HCT116 (cell line): ENCODE measurements around the gene HLA-B. TPM values are rescaled to one million over a fixed set of nuclear protein-coding genes. Genes with fewer than 3 reads are reported as not detected.

Experiments used
- ATAC-seq: fragments of 200-7000 bp; cut with Tn5 transposase; 2 replicates; pipeline ENCODE4 v1.9.1; 2020; ENCODE audit warnings: mild to moderate bottlenecking, moderate library complexity
- BruUV-seq: library from RNA; stranded (reverse); fragments of 400-500 nt; replicated peaks from 2 replicates; lab custom pipeline; 2021; lab: Mats Ljungman, UMichigan
- CTCF ChIA-PET: fragments of 300-600 bp; sonication (Branson Sonifier 250); formaldehyde crosslinking; loops from one replicate; lab custom pipeline; 2021; ENCODE audit warnings: antibody characterized with exemption; lab: Charles Lee
- POLR2A ChIA-PET: fragments of 300-600, 350-600 bp; sonication (Branson Sonifier 250); formaldehyde crosslinking; loops from one replicate; lab custom pipeline; 2021; ENCODE audit warnings: antibody characterized with exemption; lab: Charles Lee
- RAD21 ChIA-PET, 2 experiments: fragments of 300-600 bp; sonication (Branson Sonifier 250); formaldehyde crosslinking; loops; one replicate each; lab custom pipeline; 2023; ENCODE audit warnings: low total read pairs in 2 of 2; ENCODE audit not compliant: uncharacterized antibody in 2 of 2, unreplicated experiment in 2 of 2, low non-redundant PET in 1 of 2; lab: Charles Lee
- DNase-seq: peaks from one replicate; pipeline ENCODE4 v3.0.0-alpha.2; 2010; ENCODE audit warnings: low read depth, low spot score
- H2AFZ ChIP-seq: fragments of 200-600 bp; shearing (Covaris generic), sonication (generic); 2 replicates; pipeline ENCODE4 v1.6.1; 2017; ENCODE audit warnings: low read depth, mixed run types, mixed read lengths, antibody characterized with exemption, low read length; ENCODE audit not compliant: poor library complexity, severe bottlenecking
- H3K27ac ChIP-seq: 2 replicates; pipeline ENCODE4 v1.5.1; 2012; ENCODE audit warnings: low read depth, low read length
- H3K27me3 ChIP-seq: fragments of 200-600 bp; sonication (generic); 2 replicates; pipeline ENCODE4 v1.6.1; 2016; ENCODE audit warnings: mixed run types, low read length, mixed read lengths; ENCODE audit not compliant: insufficient read depth
- H3K36me3 ChIP-seq, 2 experiments: fragments of 200-500 bp in 1 of 2; fragments of 200-600 bp in 1 of 2; sonication (Bioruptor generic) in 1 of 2; sonication (generic) in 1 of 2; 2 replicates each; pipeline versions ENCODE4 v1.5.1 to v1.6.1; 2014 to 2016; ENCODE audit warnings: low read length in 2 of 2, inconsistent platforms in 1 of 2, mixed read lengths in 1 of 2, mixed run types in 1 of 2; ENCODE audit not compliant: insufficient read depth in 2 of 2, control insufficient read depth in 1 of 2
- H3K4me1 ChIP-seq, 2 experiments: fragments of 200-600 bp in 1 of 2; sonication (generic) in 1 of 2; 2 replicates each; pipeline versions ENCODE4 v1.5.1 to v1.6.1; 2012 to 2017; ENCODE audit warnings: low read length in 2 of 2, inconsistent platforms in 1 of 2, mild to moderate bottlenecking in 1 of 2, mixed read lengths in 1 of 2, mixed run types in 1 of 2, moderate library complexity in 1 of 2; ENCODE audit not compliant: insufficient read depth in 2 of 2, control insufficient read depth in 1 of 2
- H3K4me2 ChIP-seq: fragments of 200-600 bp; sonication (generic); 2 replicates; pipeline ENCODE4 v1.6.1; 2017; ENCODE audit warnings: mixed run types, low read length, mixed read lengths
- H3K4me3 ChIP-seq, 2 experiments: fragments of 200-600 bp in 1 of 2; sonication (generic) in 1 of 2; replicated peaks in 1 of 2; 2 replicates each; pipeline ENCODE4 v1.5.1; 2011 to 2016; ENCODE audit warnings: low read length in 2 of 2, control low read depth in 1 of 2, low read depth in 1 of 2, mild to moderate bottlenecking in 1 of 2, mixed read lengths in 1 of 2, mixed run types in 1 of 2
- H3K79me2 ChIP-seq: fragments of 200-600 bp; sonication (generic); 2 replicates; pipeline ENCODE4 v1.6.1; 2017; ENCODE audit warnings: mild to moderate bottlenecking, mixed run types, low read length, moderate library complexity, mixed read lengths; ENCODE audit not compliant: insufficient read depth
- H3K9ac ChIP-seq: fragments of 200-600 bp; sonication (generic); 2 replicates; pipeline ENCODE4 v1.6.1; 2016; ENCODE audit warnings: low read length, mixed read lengths
- H3K9me2 ChIP-seq: fragments of 200-600 bp; sonication (generic), shearing (Covaris generic); 2 replicates; pipeline ENCODE4 v1.6.1; 2017; ENCODE audit warnings: mixed run types, mild to moderate bottlenecking, moderate library complexity; ENCODE audit not compliant: insufficient read depth
- H3K9me3 ChIP-seq, 2 experiments: fragments of 200-500 bp in 1 of 2; fragments of 200-600 bp in 1 of 2; sonication (Bioruptor generic) in 1 of 2; sonication (generic) in 1 of 2; 2 replicates each; pipeline ENCODE4 v1.6.1; 2014 to 2017; ENCODE audit warnings: low read length in 2 of 2, mixed read lengths in 2 of 2, inconsistent platforms in 1 of 2, low read depth in 1 of 2, mild to moderate bottlenecking in 1 of 2, mixed run types in 1 of 2, moderate library complexity in 1 of 2; ENCODE audit not compliant: control insufficient read depth in 1 of 2, insufficient read depth in 1 of 2
- H4K20me1 ChIP-seq: fragments of 200-600 bp; sonication (generic), shearing (Covaris generic); 2 replicates; pipeline ENCODE4 v1.6.1; 2017; ENCODE audit warnings: mixed run types, mild to moderate bottlenecking, moderate library complexity; ENCODE audit not compliant: insufficient read depth
- CBX3 ChIP-seq: IDR thresholded peaks from 2 replicates; pipeline ENCODE4 v1.6.1; 2012; ENCODE audit warnings: low read depth
- ELF1 ChIP-seq: IDR thresholded peaks from 2 replicates; pipeline ENCODE4 v1.6.1; 2012; ENCODE audit warnings: low read depth, borderline replicate concordance
- EZH2 ChIP-seq: fragments of 200-600 bp; sonication (generic); IDR thresholded peaks from 2 replicates; pipeline ENCODE4 v1.6.1; 2017; ENCODE audit warnings: antibody characterized with exemption, mixed run types
- FOSL1 ChIP-seq: IDR thresholded peaks from 2 replicates; pipeline ENCODE4 v1.6.1; 2012; ENCODE audit warnings: low read depth
- JUND ChIP-seq: IDR thresholded peaks from 2 replicates; pipeline ENCODE4 v1.6.1; 2012
- SIN3A ChIP-seq: IDR thresholded peaks from 2 replicates; pipeline ENCODE4 v1.6.1; 2012; ENCODE audit warnings: low read depth
- TCF7L2 ChIP-seq: IDR thresholded peaks from 2 replicates; pipeline ENCODE4 v1.7.0; 2011; ENCODE audit warnings: borderline replicate concordance, inconsistent platforms; ENCODE audit not compliant: insufficient read depth, insufficient read length; ENCODE audit errors: extremely low read depth
- intact Hi-C: fragments of 100-400 bp; cut with micrococcal nuclease; formaldehyde crosslinking; loops from 2 replicates; pipeline ENCODE4 v1.10.0; 2022
- total RNA-seq: library from RNA; stranded (reverse); gene quantifications from one replicate; pipeline ENCODE4 v1.2.1, GENCODE V29; 2021; ENCODE audit not compliant: unreplicated experiment
- TF ChIP-seq, protein P1 (sequence below): IDR thresholded peaks from 2 replicates; pipeline ENCODE4 v1.6.1; 2012

HLA-B gene
- total RNA-seq, 1 experiment from 2014 or later: 381 TPM

DNA sequence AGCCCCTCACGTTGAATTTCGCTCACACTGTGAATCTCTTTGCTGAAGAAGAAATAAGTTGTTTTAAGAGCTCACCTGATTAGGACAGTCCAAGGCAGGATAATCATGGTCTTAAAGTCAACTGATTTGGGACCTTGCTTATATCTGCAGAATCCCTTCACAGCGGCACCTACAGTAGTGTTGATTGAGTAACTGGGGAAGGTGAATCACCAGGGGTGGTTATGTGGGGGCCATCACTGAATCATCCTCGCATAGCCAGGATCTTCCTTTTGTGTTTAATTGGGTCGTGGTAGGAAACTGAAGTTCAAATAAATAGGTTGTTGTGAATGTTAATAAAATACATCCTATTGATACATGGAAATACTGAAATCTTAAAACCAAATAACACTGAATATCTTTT, 26.2 kb upstream of the HLA-B start:
- ATAC-seq (no peak), DNase-seq (no peak)
- no peak overlapping the region for H2AFZ ChIP-seq
- H3K4me3 ChIP-seq: no peak overlapping the region
- no peaks in the 10 kb centered on the region for H3K9me2 ChIP-seq
- no peak overlapping the region for H3K9ac ChIP-seq
- ChIA-PET POLR2A (no interaction called here), RAD21 (no interaction called here), CTCF (no interaction called here)
- intact Hi-C loops: no loop called here
- no TSS peak for BruUV-seq
- no peak for TF ChIP-seq FOSL1
- no peak for TF ChIP-seq EZH2
- no peak overlapping the region for H3K27ac ChIP-seq
- no peaks in the 10 kb centered on the region for H4K20me1 ChIP-seq
- H3K27me3 ChIP-seq: peaks cover 3% of the 10 kb centered on the region; the same call in 1 of the 2 replicates
- no peaks in the 10 kb centered on the region for H3K4me1 ChIP-seq
- H3K9me3 ChIP-seq: no peaks in the 10 kb centered on the region
- no peaks in the 10 kb centered on the region for H3K36me3 ChIP-seq
- no peak overlapping the region for H3K4me2 ChIP-seq
- no peaks in the 10 kb centered on the region for H3K79me2 ChIP-seq

GRCh38 chr6:31381666-31382065, 24.7 kb upstream of the HLA-B start:
- no peak for DNase-seq
- ChIA-PET POLR2A (no interaction called here), CTCF (interaction anchor here (2.4 kb wide), 1 partner anchor 15 kb away, joined by 5 read pairs; no protein-coding TSS in a partner anchor), RAD21 (no interaction called here)
- intact Hi-C loops: no loop called here
- BruUV-seq: no TSS peak
- Histone ChIP-seq H3K9me3 (no peaks in the 10 kb centered on the region), H3K4me1 (no peaks in the 10 kb centered on the region), H3K79me2 (no peaks in the 10 kb centered on the region), H4K20me1 (no peaks in the 10 kb centered on the region), H3K4me2 (no peak overlapping the region), H3K9ac (no peak overlapping the region), H3K4me3 (no peak overlapping the region), H2AFZ (no peak overlapping the region), H3K9me2 (no peaks in the 10 kb centered on the region), H3K27ac (no peak overlapping the region), H3K27me3 (peaks cover 3% of the 10 kb centered on the region; the same call in 1 of the 2 replicates), H3K36me3 (no peaks in the 10 kb centered on the region)
- no peak for ATAC-seq
- TF ChIP-seq CBX3 (no peak), SIN3A (no peak), JUND (no peak), TCF7L2 (no peak), ELF1 (no peak)
- TF ChIP-seq, protein P1, sequence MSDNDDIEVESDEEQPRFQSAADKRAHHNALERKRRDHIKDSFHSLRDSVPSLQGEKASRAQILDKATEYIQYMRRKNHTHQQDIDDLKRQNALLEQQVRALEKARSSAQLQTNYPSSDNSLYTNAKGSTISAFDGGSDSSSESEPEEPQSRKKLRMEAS: no peak
